ENCODE results near the gene PXMP4. TPM values are rescaled to one million over a fixed set of nuclear protein-coding genes. Genes with fewer than 3 reads are reported as not detected.

PXMP4 gene
- total RNA-seq, 1 experiment from 2014 or later, result 12.0 TPM

DNA sequence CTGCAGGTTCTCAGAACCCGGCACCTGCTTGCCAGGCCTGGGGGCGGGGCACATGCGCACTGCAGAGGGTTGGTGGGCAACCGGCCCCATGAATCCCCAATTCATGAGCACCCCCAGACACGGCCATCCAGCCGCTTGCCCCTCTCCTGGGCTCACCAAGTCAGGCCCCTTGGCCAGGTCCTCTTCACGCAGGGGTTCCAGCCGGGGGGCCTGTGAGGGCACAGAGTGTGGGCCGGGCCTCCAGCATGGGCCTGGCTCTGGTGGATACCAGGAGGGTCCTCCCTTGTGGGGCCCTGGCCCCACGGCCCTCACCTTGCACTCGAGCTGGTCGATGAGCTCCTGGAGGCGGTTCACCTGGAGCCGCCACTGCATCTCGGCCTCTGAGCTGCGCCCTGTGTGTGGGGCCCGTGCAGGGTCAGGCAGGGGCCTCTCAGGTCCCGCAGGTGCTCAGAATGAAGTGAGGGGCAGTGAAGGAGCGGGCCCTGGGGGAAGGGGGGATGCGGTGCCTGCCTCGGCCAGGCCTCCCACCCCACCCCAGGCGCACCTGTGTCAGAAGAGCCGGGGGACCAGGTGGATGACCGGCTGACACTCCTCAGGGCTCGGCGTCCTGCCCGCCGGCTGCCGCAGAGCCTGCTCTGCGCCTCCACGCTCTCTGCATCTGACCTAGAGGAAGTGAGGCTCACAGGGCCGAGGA is 60.6 kb downstream of the PXMP4 start:
- POLR2A ChIA-PET, result no interaction called here
- H3K4me3 ChIP-seq (ENCODE audit: low read depth in 2 of 2, low read length in 2 of 2), result no peak overlapping the region
- CTCF ChIA-PET, result no interaction called here
- no peak for DNase-seq (ENCODE audit: low read depth, low spot score)
- no peak overlapping the region for H3K27ac ChIP-seq (ENCODE audit: low read length)
- no TSS peak for BruUV-seq (replicated peaks)
- in situ Hi-C loops (cut with HindIII; ENCODE audit: low pct_unique_long_range_greater_than_20kb, low sequenced_read_pairs) (no loop called here), intact Hi-C loops (cut with micrococcal nuclease; ENCODE audit: unreplicated experiment) (no loop called here)
- H3K4me1 ChIP-seq (ENCODE audit: control insufficient read depth, insufficient read depth, low read length), result peaks cover 11% of the 10 kb centered on the region
- TF ChIP-seq TCF7L2 (IDR thresholded peaks at IDR 0.05; ENCODE audit: low read depth, low read length), result no peak
- TF ChIP-seq, protein P1, sequence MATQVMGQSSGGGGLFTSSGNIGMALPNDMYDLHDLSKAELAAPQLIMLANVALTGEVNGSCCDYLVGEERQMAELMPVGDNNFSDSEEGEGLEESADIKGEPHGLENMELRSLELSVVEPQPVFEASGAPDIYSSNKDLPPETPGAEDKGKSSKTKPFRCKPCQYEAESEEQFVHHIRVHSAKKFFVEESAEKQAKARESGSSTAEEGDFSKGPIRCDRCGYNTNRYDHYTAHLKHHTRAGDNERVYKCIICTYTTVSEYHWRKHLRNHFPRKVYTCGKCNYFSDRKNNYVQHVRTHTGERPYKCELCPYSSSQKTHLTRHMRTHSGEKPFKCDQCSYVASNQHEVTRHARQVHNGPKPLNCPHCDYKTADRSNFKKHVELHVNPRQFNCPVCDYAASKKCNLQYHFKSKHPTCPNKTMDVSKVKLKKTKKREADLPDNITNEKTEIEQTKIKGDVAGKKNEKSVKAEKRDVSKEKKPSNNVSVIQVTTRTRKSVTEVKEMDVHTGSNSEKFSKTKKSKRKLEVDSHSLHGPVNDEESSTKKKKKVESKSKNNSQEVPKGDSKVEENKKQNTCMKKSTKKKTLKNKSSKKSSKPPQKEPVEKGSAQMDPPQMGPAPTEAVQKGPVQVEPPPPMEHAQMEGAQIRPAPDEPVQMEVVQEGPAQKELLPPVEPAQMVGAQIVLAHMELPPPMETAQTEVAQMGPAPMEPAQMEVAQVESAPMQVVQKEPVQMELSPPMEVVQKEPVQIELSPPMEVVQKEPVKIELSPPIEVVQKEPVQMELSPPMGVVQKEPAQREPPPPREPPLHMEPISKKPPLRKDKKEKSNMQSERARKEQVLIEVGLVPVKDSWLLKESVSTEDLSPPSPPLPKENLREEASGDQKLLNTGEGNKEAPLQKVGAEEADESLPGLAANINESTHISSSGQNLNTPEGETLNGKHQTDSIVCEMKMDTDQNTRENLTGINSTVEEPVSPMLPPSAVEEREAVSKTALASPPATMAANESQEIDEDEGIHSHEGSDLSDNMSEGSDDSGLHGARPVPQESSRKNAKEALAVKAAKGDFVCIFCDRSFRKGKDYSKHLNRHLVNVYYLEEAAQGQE (IDR thresholded peaks at IDR 0.05; ENCODE audit: insufficient read depth in 1 of 2, low read depth in 2 of 2, low read length in 1 of 2), result no peak
- no peaks in the 10 kb centered on the region for H3K9me3 ChIP-seq (ENCODE audit: control insufficient read depth, insufficient read depth, low read depth, low read length)
- no peaks in the 10 kb centered on the region for H3K27me3 ChIP-seq (ENCODE audit: control insufficient read depth, insufficient read depth, low read length)
- ATAC-seq, result no peak
- no peaks in the 10 kb centered on the region for H3K36me3 ChIP-seq (ENCODE audit: control insufficient read depth, insufficient read depth, low read length)

DNA sequence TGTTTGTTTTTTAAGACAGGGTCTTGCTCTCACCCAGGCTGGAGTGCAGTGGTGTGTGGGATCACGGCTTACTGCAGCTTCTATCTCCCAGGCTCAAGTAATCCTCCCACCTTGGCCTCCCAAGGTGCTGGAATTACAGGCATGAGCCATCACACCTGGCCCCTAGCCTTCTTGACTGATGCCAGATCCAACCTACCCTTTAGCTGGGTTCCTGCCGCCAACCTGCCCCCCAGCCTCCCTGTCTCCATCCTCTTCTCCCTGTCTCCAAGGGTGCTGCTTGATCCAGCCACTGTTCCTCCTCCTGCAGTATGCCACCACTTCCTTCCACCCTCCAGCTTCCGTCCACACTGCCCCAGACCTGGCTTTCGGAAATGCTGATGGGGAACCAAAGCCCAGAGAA is 61.2 kb downstream of the PXMP4 start:
- Histone ChIP-seq H3K36me3 (ENCODE audit: control insufficient read depth, insufficient read depth, low read length) (no peaks in the 10 kb centered on the region), H3K4me1 (ENCODE audit: control insufficient read depth, insufficient read depth, low read length) (peaks cover 6% of the 10 kb centered on the region), H3K9me3 (ENCODE audit: control insufficient read depth, insufficient read depth, low read depth, low read length) (no peaks in the 10 kb centered on the region), H3K27me3 (ENCODE audit: control insufficient read depth, insufficient read depth, low read length) (no peaks in the 10 kb centered on the region), H3K27ac (ENCODE audit: low read length) (no peak overlapping the region), H3K4me3 (ENCODE audit: low read depth in 2 of 2, low read length in 2 of 2) (no peak overlapping the region)
- intact Hi-C loops (cut with micrococcal nuclease; ENCODE audit: unreplicated experiment), result no loop called here
- CTCF ChIA-PET, result no interaction called here
- ATAC-seq (no peak), DNase-seq (ENCODE audit: low read depth, low spot score) (no peak)
- BruUV-seq (replicated peaks), result no TSS peak
- POLR2A ChIA-PET, result no interaction called here
- in situ Hi-C loops (cut with HindIII; ENCODE audit: low pct_unique_long_range_greater_than_20kb, low sequenced_read_pairs), result no loop called here
- TF ChIP-seq, protein P1 (IDR thresholded peaks at IDR 0.05; ENCODE audit: insufficient read depth in 1 of 2, low read depth in 2 of 2, low read length in 1 of 2), result no peak
- TF ChIP-seq POLR2AphosphoS5 (IDR thresholded peaks at IDR 0.05; ENCODE audit: low read depth, low read length), result no peak
- TF ChIP-seq SIN3A (IDR thresholded peaks at IDR 0.05; ENCODE audit: borderline replicate concordance, insufficient read depth, low read depth, low read length), result no peak
- TF ChIP-seq, protein P2, sequence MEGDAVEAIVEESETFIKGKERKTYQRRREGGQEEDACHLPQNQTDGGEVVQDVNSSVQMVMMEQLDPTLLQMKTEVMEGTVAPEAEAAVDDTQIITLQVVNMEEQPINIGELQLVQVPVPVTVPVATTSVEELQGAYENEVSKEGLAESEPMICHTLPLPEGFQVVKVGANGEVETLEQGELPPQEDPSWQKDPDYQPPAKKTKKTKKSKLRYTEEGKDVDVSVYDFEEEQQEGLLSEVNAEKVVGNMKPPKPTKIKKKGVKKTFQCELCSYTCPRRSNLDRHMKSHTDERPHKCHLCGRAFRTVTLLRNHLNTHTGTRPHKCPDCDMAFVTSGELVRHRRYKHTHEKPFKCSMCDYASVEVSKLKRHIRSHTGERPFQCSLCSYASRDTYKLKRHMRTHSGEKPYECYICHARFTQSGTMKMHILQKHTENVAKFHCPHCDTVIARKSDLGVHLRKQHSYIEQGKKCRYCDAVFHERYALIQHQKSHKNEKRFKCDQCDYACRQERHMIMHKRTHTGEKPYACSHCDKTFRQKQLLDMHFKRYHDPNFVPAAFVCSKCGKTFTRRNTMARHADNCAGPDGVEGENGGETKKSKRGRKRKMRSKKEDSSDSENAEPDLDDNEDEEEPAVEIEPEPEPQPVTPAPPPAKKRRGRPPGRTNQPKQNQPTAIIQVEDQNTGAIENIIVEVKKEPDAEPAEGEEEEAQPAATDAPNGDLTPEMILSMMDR (IDR thresholded peaks at IDR 0.05), result no peak
- TF ChIP-seq TCF7L2 (IDR thresholded peaks at IDR 0.05; ENCODE audit: low read depth, low read length), result no peak
